Subcutaneous adipose tissue (tissue), 4 donors: ENCODE data around the gene PSMC3IP. TPM values are rescaled to one million over a fixed set of nuclear protein-coding genes. Genes with fewer than 3 reads are reported as not detected.
"Not testable (repeated sequence)": the region's sequence is repeated elsewhere in the genome, so short reads cannot be mapped to it uniquely, and the experiment has no call there.

Experiments
- CTCF ChIP-seq: fragments of 450-650 bp; IDR thresholded peaks from one replicate; pipeline ENCODE4 v1.5.1; 2016; ENCODE audit warnings: low read depth, mild to moderate bottlenecking, control low read depth, antibody characterized with exemption, moderate library complexity
- total RNA-seq, 4 donors: library from RNA; depleted of rRNA; stranded (reverse); fragments of >200 nt; gene quantifications; one replicate each; pipeline ENCODE4 v1.1.0, GENCODE V29; 2016

PSMC3IP gene
- total RNA-seq, 4 donors from 2014 or later, result 1.1 to 4.0 (median 3.6) TPM

DNA sequence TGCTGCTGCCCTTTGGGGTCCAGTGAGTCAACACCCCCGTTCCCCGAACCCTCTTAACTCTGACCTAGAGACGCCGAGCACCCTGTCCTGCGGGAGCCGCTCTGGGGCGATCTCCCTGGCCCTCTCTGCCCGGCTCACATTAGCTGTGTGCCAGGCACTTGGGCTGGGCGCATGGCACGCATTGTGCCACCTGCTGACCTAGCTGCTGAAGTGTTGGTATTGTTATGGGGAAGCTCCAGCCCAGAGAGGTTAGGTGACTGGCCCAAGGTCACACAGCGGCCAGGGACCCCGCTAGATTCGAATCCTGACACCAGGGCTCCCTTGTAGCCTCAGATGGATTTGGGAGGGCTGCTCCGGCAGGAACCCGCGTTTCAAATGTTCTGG, 23.7 kb downstream of the PSMC3IP start:
- TF ChIP-seq CTCF, result no peak

DNA sequence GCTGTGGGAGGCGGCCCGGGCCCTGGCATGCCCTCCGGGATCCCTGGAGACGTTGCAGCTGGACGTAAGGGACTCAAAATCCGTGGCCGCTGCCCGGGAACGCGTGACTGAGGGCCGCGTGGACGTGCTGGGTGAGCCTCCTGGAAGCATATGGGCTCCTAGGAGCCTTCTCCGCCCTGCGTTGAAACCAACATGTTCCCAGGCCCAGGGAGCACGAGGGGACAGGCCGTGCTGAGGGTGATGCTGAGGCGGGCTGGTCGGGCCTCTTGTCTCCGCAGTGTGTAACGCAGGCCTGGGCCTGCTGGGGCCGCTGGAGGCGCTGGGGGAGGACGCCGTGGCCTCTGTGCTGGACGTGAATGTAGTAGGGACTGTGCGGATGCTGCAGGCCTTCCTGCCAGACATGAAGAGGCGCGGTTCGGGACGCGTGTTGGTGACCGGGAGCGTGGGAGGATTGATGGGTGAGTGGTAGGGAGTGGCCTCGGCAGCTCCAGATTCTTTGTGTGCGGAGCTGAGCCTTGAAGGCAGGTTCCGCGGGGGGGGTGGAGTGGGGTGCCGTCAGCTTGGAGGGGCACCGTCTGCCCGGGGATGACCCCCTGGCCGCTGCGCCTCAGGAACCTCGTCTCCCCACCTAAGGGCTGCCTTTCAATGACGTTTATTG, 24.2 kb downstream of the PSMC3IP start:
- no peak for TF ChIP-seq CTCF

- TF ChIP-seq CTCF, result not testable (repeated sequence)
These were observed 24.8 kb downstream of the PSMC3IP start, which contains the start of gene HSD17B1 for GRCh38 chr17:42552736-42553135. HSD17B1 (plus strand) TSS chr17:42552923; CDS start chr17:42552934, 11 bp downstream.

GRCh38 chr17:42548993-42549755, 28.4 kb downstream of the PSMC3IP start:
- TF ChIP-seq CTCF, result no peak

DNA sequence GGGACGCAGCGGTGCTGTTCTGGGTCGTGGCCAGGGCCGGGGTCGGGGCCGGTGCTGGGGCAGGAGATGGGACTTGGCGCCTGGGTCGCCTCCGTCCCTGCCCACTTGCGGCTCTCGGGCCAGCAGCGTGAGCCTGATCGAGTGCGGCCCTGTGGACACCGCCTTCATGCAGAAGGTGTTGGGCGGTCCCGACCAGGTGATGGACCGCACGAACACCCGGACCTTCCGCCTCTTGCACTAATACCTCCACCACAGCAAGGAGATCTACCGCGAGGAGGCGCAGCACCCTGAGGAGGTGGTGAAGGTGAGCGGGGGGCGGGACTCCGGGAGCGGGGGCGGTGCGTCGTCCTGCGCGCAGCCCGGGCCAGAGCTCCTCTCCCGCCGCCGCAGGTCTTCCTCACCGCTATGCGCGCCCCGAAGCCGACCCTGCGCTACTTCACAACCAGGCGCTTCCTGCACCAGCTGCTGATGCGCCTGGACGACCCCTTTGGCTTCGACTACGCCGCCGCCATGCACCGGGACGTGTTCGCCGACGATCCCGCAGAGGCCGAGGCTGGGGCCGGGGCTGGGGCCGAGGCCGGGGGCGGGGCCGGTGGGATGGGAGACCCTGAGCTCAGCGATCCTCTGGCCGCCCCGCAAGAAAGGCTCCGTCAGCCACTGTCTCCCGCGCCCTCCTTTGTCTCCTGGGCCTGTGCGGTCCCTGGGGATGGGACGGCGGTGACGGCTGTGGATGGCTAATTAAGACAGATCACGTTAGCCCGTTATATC, 29.3 kb downstream of the PSMC3IP start:
- no peak for TF ChIP-seq CTCF

- TF ChIP-seq CTCF, result no peak
These were observed 29.8 kb downstream of the PSMC3IP start for GRCh38 chr17:42547698-42548069.

- TF ChIP-seq CTCF, result no peak
These were observed 30.5 kb downstream of the PSMC3IP start for GRCh38 chr17:42547001-42547461.
